DND-41 (cell line): ENCODE data around the gene RNF138.

Experiments
- EZH2 ChIP-seq: IDR thresholded peaks from 3 replicates; pipeline ENCODE4 v1.6.1; 2012; ENCODE audit warnings: borderline replicate concordance, low read depth, mild to moderate bottlenecking, moderate library complexity, low read length, inconsistent platforms; ENCODE audit not compliant: severe bottlenecking
- TF ChIP-seq, protein P1 (sequence below): IDR thresholded peaks from 2 replicates; pipeline ENCODE4 v1.5.1; 2012; ENCODE audit warnings: borderline replicate concordance, low read length, moderate library complexity, mild to moderate bottlenecking; ENCODE audit not compliant: poor library complexity, severe bottlenecking; ENCODE audit errors: extremely low read depth

DNA sequence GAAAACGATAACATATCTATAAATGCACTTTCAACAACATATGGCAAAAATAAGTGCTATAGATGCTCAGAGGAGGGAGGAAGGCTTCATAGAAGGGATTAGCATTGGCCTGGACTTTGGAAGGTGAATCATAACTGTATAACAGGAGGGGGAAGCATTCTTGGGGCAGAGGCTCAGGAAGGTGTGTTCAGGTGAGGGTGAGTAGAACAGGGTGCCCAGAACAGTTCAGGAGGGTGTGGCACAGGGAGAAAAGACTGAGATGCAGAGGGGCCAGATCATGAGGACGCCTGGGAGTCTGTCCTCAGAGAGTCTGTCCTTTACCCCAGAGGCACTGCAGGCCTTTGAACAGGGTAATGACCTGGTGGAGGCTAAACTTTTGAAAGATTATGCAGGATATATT is 68.9 kb downstream of the RNF138 start:
- TF ChIP-seq, protein P1, sequence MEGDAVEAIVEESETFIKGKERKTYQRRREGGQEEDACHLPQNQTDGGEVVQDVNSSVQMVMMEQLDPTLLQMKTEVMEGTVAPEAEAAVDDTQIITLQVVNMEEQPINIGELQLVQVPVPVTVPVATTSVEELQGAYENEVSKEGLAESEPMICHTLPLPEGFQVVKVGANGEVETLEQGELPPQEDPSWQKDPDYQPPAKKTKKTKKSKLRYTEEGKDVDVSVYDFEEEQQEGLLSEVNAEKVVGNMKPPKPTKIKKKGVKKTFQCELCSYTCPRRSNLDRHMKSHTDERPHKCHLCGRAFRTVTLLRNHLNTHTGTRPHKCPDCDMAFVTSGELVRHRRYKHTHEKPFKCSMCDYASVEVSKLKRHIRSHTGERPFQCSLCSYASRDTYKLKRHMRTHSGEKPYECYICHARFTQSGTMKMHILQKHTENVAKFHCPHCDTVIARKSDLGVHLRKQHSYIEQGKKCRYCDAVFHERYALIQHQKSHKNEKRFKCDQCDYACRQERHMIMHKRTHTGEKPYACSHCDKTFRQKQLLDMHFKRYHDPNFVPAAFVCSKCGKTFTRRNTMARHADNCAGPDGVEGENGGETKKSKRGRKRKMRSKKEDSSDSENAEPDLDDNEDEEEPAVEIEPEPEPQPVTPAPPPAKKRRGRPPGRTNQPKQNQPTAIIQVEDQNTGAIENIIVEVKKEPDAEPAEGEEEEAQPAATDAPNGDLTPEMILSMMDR = no peak
- TF ChIP-seq EZH2 = no peak
